H1 (cell line): ENCODE measurements around the gene HIPK2. TPM values are rescaled to one million over a fixed set of nuclear protein-coding genes. Genes with fewer than 3 reads are reported as not detected.

ENCODE experiments used
- CTCF ChIA-PET: fragments of 300-600 bp; sonication (Branson Sonifier 250); formaldehyde crosslinking; loops from one replicate; lab custom pipeline; 2021; ENCODE audit not compliant: partially characterized antibody; lab: Charles Lee
- POLR2A ChIA-PET: fragments of 300-600 bp; sonication (Branson Sonifier 250); formaldehyde crosslinking; loops from one replicate; lab custom pipeline; 2021; ENCODE audit warnings: inconsistent platforms; ENCODE audit not compliant: partially characterized antibody; lab: Charles Lee
- DNase-seq, 2 experiments: peaks; one replicate each; pipeline versions ENCODE4 v3.0.0 to v3.0.0-alpha.2; 2010 to 2022; ENCODE audit warnings: low spot score in 2 of 2, low read depth in 1 of 2, mixed read lengths in 1 of 2
- FAIRE-seq: peaks from 2 replicates; lab custom pipeline; 2011; peaks lifted over from hg19 to GRCh38; lab: Jason Lieb, UNC
- H2AFZ ChIP-seq: 2 replicates; pipeline ENCODE4 v1.8.1; 2012; ENCODE audit warnings: low read length, inconsistent platforms
- H2AK5ac ChIP-seq: 2 replicates; pipeline ENCODE4 v1.6.1; 2013; ENCODE audit warnings: low read depth, low read length
- H2BK120ac ChIP-seq: replicated peaks from 2 replicates; pipeline ENCODE3; 2013; ENCODE audit warnings: low read depth, low read length, inconsistent platforms
- H2BK12ac ChIP-seq: 2 replicates; pipeline ENCODE4 v1.6.1; 2013; ENCODE audit warnings: low read depth, low read length
- H2BK15ac ChIP-seq: 2 replicates; pipeline ENCODE4 v1.6.1; 2013; ENCODE audit warnings: low read length
- H2BK20ac ChIP-seq: 2 replicates; pipeline ENCODE4 v1.6.1; 2013; ENCODE audit warnings: low read length
- H2BK5ac ChIP-seq: 2 replicates; pipeline ENCODE4 v1.6.1; 2013; ENCODE audit warnings: low read depth, low read length
- H3K14ac ChIP-seq: 2 replicates; pipeline ENCODE4 v1.6.1; 2013; ENCODE audit warnings: inconsistent platforms; ENCODE audit not compliant: insufficient read length
- H3K18ac ChIP-seq: 2 replicates; pipeline ENCODE4 v1.6.1; 2013; ENCODE audit warnings: low read length; ENCODE audit errors: extremely low read depth
- H3K23ac ChIP-seq: 2 replicates; pipeline ENCODE4 v1.6.1; 2013; ENCODE audit warnings: inconsistent platforms; ENCODE audit not compliant: insufficient read length
- H3K23me2 ChIP-seq: 2 replicates; pipeline ENCODE4 v1.6.1; 2013; ENCODE audit warnings: low read depth, low read length
- H3K27ac ChIP-seq: 2 replicates; pipeline ENCODE4 v1.6.1; 2011; ENCODE audit warnings: low read depth, low read length, inconsistent platforms
- H3K27me3 ChIP-seq, 4 experiments: replicated peaks in 1 of 4; 1 replicate in 1 of 4; 2 replicates in 3 of 4; pipeline versions ENCODE4 v1.6.1 to v1.8.1; 2011 to 2013; ENCODE audit warnings: low read length in 3 of 4, mild to moderate bottlenecking in 3 of 4, inconsistent platforms in 2 of 4, mixed read lengths in 2 of 4, moderate library complexity in 1 of 4; ENCODE audit not compliant: control insufficient read depth in 3 of 4, insufficient read depth in 3 of 4; ENCODE audit errors: extremely low read depth in 1 of 4
- H3K36me3 ChIP-seq, 4 experiments: 2 replicates each; pipeline versions ENCODE4 v1.6.1 to v1.8.1; 2011 to 2013; ENCODE audit warnings: mild to moderate bottlenecking in 4 of 4, low read length in 3 of 4, moderate library complexity in 2 of 4, control low read depth in 1 of 4, inconsistent platforms in 1 of 4; ENCODE audit not compliant: insufficient read depth in 4 of 4, control insufficient read depth in 2 of 4
- H3K4ac ChIP-seq: replicated peaks from 2 replicates; pipeline ENCODE3; 2013; ENCODE audit warnings: low read length, low read depth, mixed read lengths, inconsistent platforms; ENCODE audit not compliant: insufficient read length
- H3K4me1 ChIP-seq, 4 experiments: replicated peaks in 1 of 4; 1 replicate in 1 of 4; 2 replicates in 3 of 4; pipeline versions ENCODE4 v1.6.1 to v1.8.1; 2011 to 2013; ENCODE audit warnings: low read length in 3 of 4, inconsistent platforms in 2 of 4, mixed read lengths in 1 of 4; ENCODE audit not compliant: insufficient read depth in 4 of 4, control insufficient read depth in 3 of 4
- H3K4me2 ChIP-seq, 2 experiments: 2 replicates each; pipeline versions ENCODE4 v1.6.1 to v1.8.1; 2011 to 2013; ENCODE audit warnings: low read depth in 2 of 2, low read length in 2 of 2, control low read depth in 1 of 2, inconsistent platforms in 1 of 2, mild to moderate bottlenecking in 1 of 2; ENCODE audit not compliant: insufficient read depth in 1 of 2
- H3K4me3 ChIP-seq, 4 experiments: fragments of 200-600, 300-600 bp in 1 of 4; sonication (generic), shearing (Covaris generic), sonication (Bioruptor Twin) in 1 of 4; 2 replicates each; pipeline versions ENCODE4 v1.5.1 to v1.8.1; 2011 to 2016; ENCODE audit warnings: low read length in 4 of 4, low read depth in 3 of 4, control low read depth in 2 of 4, inconsistent platforms in 2 of 4, mild to moderate bottlenecking in 2 of 4, mixed read lengths in 1 of 4, moderate library complexity in 1 of 4; ENCODE audit not compliant: insufficient read depth in 2 of 4; ENCODE audit errors: extremely low read depth in 1 of 4
- H3K56ac ChIP-seq: replicated peaks from 2 replicates; pipeline ENCODE3; 2013; ENCODE audit warnings: low read depth, mild to moderate bottlenecking, mixed read lengths, low read length, inconsistent platforms; ENCODE audit not compliant: insufficient read length
- H3K79me1 ChIP-seq: 2 replicates; pipeline ENCODE4 v1.6.1; 2013; ENCODE audit warnings: low read depth, low read length, control low read depth
- H3K79me2 ChIP-seq, 2 experiments: 2 replicates each; pipeline versions ENCODE4 v1.6.1 to v1.8.1; 2012 to 2013; ENCODE audit warnings: low read length in 2 of 2, mild to moderate bottlenecking in 2 of 2, inconsistent platforms in 1 of 2; ENCODE audit not compliant: insufficient read depth in 2 of 2, control insufficient read depth in 1 of 2
- H3K9ac ChIP-seq, 4 experiments: replicated peaks in 1 of 4; 1 replicate in 1 of 4; 2 replicates in 3 of 4; pipeline versions ENCODE4 v1.6.1 to v1.8.1; 2011 to 2013; ENCODE audit warnings: low read depth in 3 of 4, low read length in 3 of 4, control low read depth in 2 of 4, mild to moderate bottlenecking in 2 of 4, moderate library complexity in 2 of 4, inconsistent platforms in 1 of 4; ENCODE audit errors: extremely low read depth in 1 of 4
- H3K9me3 ChIP-seq, 2 experiments: 2 replicates each; pipeline versions ENCODE4 v1.6.1 to v1.8.1; 2012 to 2013; ENCODE audit warnings: mild to moderate bottlenecking in 2 of 2, moderate library complexity in 2 of 2, control low read depth in 1 of 2, inconsistent platforms in 1 of 2, low read depth in 1 of 2, low read length in 1 of 2, mixed read lengths in 1 of 2; ENCODE audit not compliant: insufficient read depth in 2 of 2
- H4K20me1 ChIP-seq, 2 experiments: replicated peaks in 1 of 2; 2 replicates each; pipeline versions ENCODE3 to v1.8.1; 2011 to 2013; ENCODE audit warnings: inconsistent platforms in 2 of 2, low read length in 2 of 2, mild to moderate bottlenecking in 1 of 2; ENCODE audit not compliant: insufficient read depth in 2 of 2, control insufficient read depth in 1 of 2
- H4K5ac ChIP-seq: 2 replicates; pipeline ENCODE4 v1.6.1; 2013; ENCODE audit warnings: low read length, low read depth, mixed read lengths, inconsistent platforms; ENCODE audit not compliant: insufficient read length
- H4K8ac ChIP-seq: 2 replicates; pipeline ENCODE4 v1.8.0; 2013; ENCODE audit warnings: mild to moderate bottlenecking, moderate library complexity, low read length, inconsistent platforms; ENCODE audit not compliant: insufficient read depth; ENCODE audit errors: extremely low read depth
- H4K91ac ChIP-seq: replicated peaks from 2 replicates; pipeline ENCODE3; 2013; ENCODE audit warnings: low read length, mixed read lengths, inconsistent platforms; ENCODE audit not compliant: insufficient read length
- RAD21 ChIP-seq, 2 experiments: IDR thresholded peaks in 1 of 2; conservative IDR thresholded peaks in 1 of 2; 2 replicates each; pipeline ENCODE4 v1.6.1; 2011; ENCODE audit warnings: low read depth in 2 of 2, low read length in 2 of 2, improper control_type of control experiment in 1 of 2, inconsistent platforms in 1 of 2, mild to moderate bottlenecking in 1 of 2, moderate library complexity in 1 of 2
- WGBS, 2 experiments: shearing (Covaris generic) in 1 of 2; methylation state at CpG; one replicate each; pipeline versions ENCODE4 v1.1.6 to v1.1.7; 2013 to 2015; ENCODE audit warnings: low lambda C conversion rate in 2 of 2, mixed read lengths in 2 of 2, inconsistent platforms in 1 of 2, low coverage in 1 of 2, missing lambda C conversion rate in 1 of 2; ENCODE audit not compliant: insufficient replicate concordance in 2 of 2, insufficient coverage in 1 of 2, insufficient read length in 1 of 2; ENCODE audit errors: extremely low coverage in 1 of 2, missing lambda C conversion rate in 1 of 2; 5-methylcytosine and 5-hydroxymethylcytosine counted together
- polyA plus RNA-seq, 7 experiments: library from polyadenylated mRNA; depleted of rRNA in 3 of 7; stranded (reverse) in 5 of 7; unstranded in 2 of 7; fragments of >200 nt in 5 of 7; fragments of 200-250 nt in 2 of 7; gene quantifications; 1 replicate in 5 of 7; 2 replicates in 1 of 7; 4 replicates in 1 of 7; pipeline versions ENCODE4 v1.2.1 to v1.2.3, GENCODE V29; 2011 to 2013; ENCODE audit warnings: missing spikeins in 2 of 7, mixed read lengths in 2 of 7
- total RNA-seq: library from RNA; stranded (reverse); fragmentation: NEBNext Ultra II Directional; extraction: Animal tissue kit (Norgen Biotek cat#: 25700); gene quantifications from 2 replicates; pipeline ENCODE4 v1.2.1, GENCODE V29; 2021

Gene HIPK2
- total and polyA plus RNA-seq, 2 of the 8 experiments (the other 6 are each of a cell fraction or from before 2014, with no cell fraction given), result 8.3 to 24.3 TPM

DNA sequence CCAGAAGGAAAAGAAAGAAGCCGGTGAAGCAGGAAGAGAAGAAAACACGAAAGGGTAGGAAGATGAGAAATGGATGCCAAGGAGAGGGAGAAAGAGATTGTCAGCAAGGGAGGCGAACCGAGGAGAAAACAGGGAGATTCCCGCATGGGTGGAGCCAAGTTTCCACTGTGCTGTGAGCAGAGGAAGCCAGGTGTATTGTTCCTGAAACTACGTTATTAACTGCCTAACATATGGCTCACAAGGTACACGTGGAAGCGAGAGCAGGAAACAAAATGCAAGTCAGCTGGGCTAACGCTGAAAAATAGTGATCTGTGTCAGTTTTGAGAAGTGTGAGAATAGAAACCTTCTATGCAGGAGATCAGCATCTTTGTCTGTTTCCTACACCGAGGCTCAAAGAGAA is 20.4 kb upstream of the HIPK2 start:
- no peak for FAIRE-seq

More for the DNA sequence above, 20.4 kb upstream of the HIPK2 start:
- Histone ChIP-seq H4K20me1 (no peaks in the 10 kb centered on the region), H4K91ac (no peak overlapping the region), H3K4me3 (no peak overlapping the region), H4K5ac (no peak overlapping the region), H3K18ac (no peak overlapping the region), H3K9me3 (0 out of 4 replicates have a peak, but pooled peaks cover 5 to 9% of the 10 kb centered on the region in 2 experiments), H3K4me2 (no peak overlapping the region), H2BK12ac (no peak overlapping the region), H2BK15ac (no peak overlapping the region), H3K56ac (no peak overlapping the region), H2BK120ac (no peak overlapping the region), H4K8ac (no peak overlapping the region), H2BK20ac (no peak overlapping the region), H3K27ac (no peak overlapping the region), H3K27me3 (no peaks in the 10 kb centered on the region), H3K9ac (no peak overlapping the region), H3K23me2 (no peaks in the 10 kb centered on the region), H3K79me1 (no peaks in the 10 kb centered on the region), H3K4ac (no peak overlapping the region), H2AFZ (peak overlapping the region; percentile 77; the same call in 1 of the 2 replicates), H3K36me3 (no peaks in the 10 kb centered on the region), H3K4me1 (no peaks in the 10 kb centered on the region), H2AK5ac (no peak overlapping the region), H3K79me2 (no peaks in the 10 kb centered on the region), H3K23ac (no peak overlapping the region), H2BK5ac (no peak overlapping the region), H3K14ac (no peak overlapping the region)
- no peak for TF ChIP-seq RAD21 (IDR thresholded peaks at IDR 0.05 in 1 of 2, conservative IDR thresholded peaks at IDR 0.05 in 1 of 2; ENCODE audit: low read depth in 2 of 2, low read length in 2 of 2)
- ChIA-PET CTCF (interaction anchor here (0.6 to 0.8 kb wide), 2 partner anchors 15 to 170 kb away, joined by 3 read pairs; no protein-coding TSS in a partner anchor), POLR2A (interaction anchor here (0.9 to 1.2 kb wide), 2 partner anchors 11 to 16 kb away, joined by 3 read pairs; no protein-coding TSS in a partner anchor)
- no peak for DNase-seq
- WGBS, 2 experiments, result 76% methylated on average over 10 of the region's 10 CpGs; no CpG with 5 or more reads in 1 of the 2 experiments
